Smooth muscle cell (in vitro differentiated cells): ENCODE measurements around the gene JPT2. TPM values are rescaled to one million over a fixed set of nuclear protein-coding genes. Genes with fewer than 3 reads are reported as not detected.

Experiments used
- DNase-seq: peaks from one replicate; lab custom pipeline; 2025; ENCODE audit not compliant: unreplicated experiment; lab: John Stamatoyannopoulos, UW
- H2AFZ ChIP-seq: fragments of 200-600 bp; sonication (generic); 2 replicates; pipeline ENCODE4 v1.6.0; 2016; ENCODE audit warnings: antibody characterized with exemption, low read depth, mild to moderate bottlenecking
- H3F3A ChIP-seq: fragments of 200-600 bp; sonication (generic); 2 replicates; pipeline ENCODE4 v1.6.0; 2017; ENCODE audit warnings: antibody characterized with exemption, low read depth
- H3K27ac ChIP-seq: fragments of 200-600 bp; sonication (generic); 2 replicates; pipeline ENCODE4 v1.5.1; 2016; ENCODE audit warnings: low read depth, mild to moderate bottlenecking
- H3K27me3 ChIP-seq: fragments of 200-600 bp; sonication (generic); 2 replicates; pipeline ENCODE4 v1.6.1; 2016; ENCODE audit warnings: low read depth, mild to moderate bottlenecking
- H3K36me3 ChIP-seq: fragments of 200-600 bp; sonication (generic); 2 replicates; pipeline ENCODE4 v1.5.1; 2016; ENCODE audit warnings: low read depth
- H3K4me1 ChIP-seq: fragments of 200-600 bp; sonication (generic); 2 replicates; pipeline ENCODE4 v1.5.1; 2016; ENCODE audit warnings: low read depth
- H3K4me2 ChIP-seq: fragments of 200-600 bp; sonication (generic); 2 replicates; pipeline ENCODE4 v1.6.0; 2016; ENCODE audit warnings: mild to moderate bottlenecking
- H3K4me3 ChIP-seq: fragments of 200-600 bp; sonication (generic); 2 replicates; pipeline ENCODE4 v1.5.1; 2016; ENCODE audit warnings: mild to moderate bottlenecking
- H3K79me2 ChIP-seq: fragments of 200-600 bp; sonication (generic); 2 replicates; pipeline ENCODE4 v1.6.0; 2016; ENCODE audit warnings: low read depth, mild to moderate bottlenecking
- H3K9ac ChIP-seq: fragments of 200-600 bp; sonication (generic); 2 replicates; pipeline ENCODE4 v1.6.0; 2016; ENCODE audit warnings: low read depth
- H3K9me3 ChIP-seq: fragments of 200-600 bp; sonication (generic); replicated peaks from 2 replicates; pipeline ENCODE4 v1.5.1; 2016; ENCODE audit warnings: low read depth
- H4K20me1 ChIP-seq: fragments of 200-600 bp; sonication (generic); 2 replicates; pipeline ENCODE4 v1.6.0; 2016; ENCODE audit warnings: low read depth
- WGBS: methylation state at CpG from one replicate; pipeline ENCODE4 v1.1.7; 2016; ENCODE audit warnings: low lambda C conversion rate; 5-methylcytosine and 5-hydroxymethylcytosine counted together
- polyA plus RNA-seq: library from polyadenylated mRNA; unstranded; fragments of >200 nt; fragmentation: Nextera tagmentation; extraction: Ambion mirVana; gene quantifications from 2 replicates; pipeline ENCODE4 v1.2.1, GENCODE V29; 2016
- total RNA-seq: library from RNA; depleted of rRNA; stranded (reverse); fragments of >200 nt; gene quantifications from 2 replicates; pipeline ENCODE4 v1.2.3, GENCODE V29; 2014
- TF ChIP-seq, protein P1 (sequence below): fragments of 200-600 bp; sonication (generic); IDR thresholded peaks from 2 replicates; pipeline ENCODE4 v1.5.1; 2017; ENCODE audit warnings: borderline replicate concordance, mild to moderate bottlenecking, antibody characterized with exemption; ENCODE audit not compliant: insufficient read depth, poor library complexity, severe bottlenecking

The JPT2 gene
- total and polyA plus RNA-seq, 2 experiments from 2014 or later: 7.2 to 28.6 TPM

DNA sequence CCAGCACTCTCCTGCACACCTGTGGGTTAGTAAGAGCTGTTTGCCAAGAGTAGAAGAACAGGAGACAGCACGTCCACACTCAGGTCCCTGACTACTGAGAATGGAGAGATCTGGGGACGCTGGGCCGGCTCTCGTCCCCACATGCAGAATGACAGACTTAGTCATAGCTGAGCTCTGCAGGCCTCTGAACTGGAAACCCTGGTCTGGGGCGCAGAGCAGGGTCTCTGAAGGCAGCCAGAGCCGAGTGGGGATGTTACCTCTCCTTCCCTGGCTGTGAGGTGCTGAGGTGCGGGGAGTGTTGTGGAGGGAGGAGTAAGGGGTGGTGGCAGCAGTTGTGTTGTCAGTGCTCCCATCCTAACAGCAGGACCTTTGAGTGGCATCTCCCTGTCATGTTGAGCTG is 7.2 kb upstream of the JPT2 start:
- Histone ChIP-seq H3K4me1 (no peaks in the 10 kb centered on the region), H3K4me2 (no peak overlapping the region), H4K20me1 (peaks cover 3% of the 10 kb centered on the region), H3K27ac (no peak overlapping the region), H3K36me3 (peaks cover 10% of the 10 kb centered on the region), H3K9ac (no peak overlapping the region), H2AFZ (no peak overlapping the region), H3K9me3 (no peaks in the 10 kb centered on the region), H3K79me2 (no peaks in the 10 kb centered on the region), H3K4me3 (no peak overlapping the region), H3F3A (no peaks in the 10 kb centered on the region), H3K27me3 (no peaks in the 10 kb centered on the region)
- TF ChIP-seq, protein P1, sequence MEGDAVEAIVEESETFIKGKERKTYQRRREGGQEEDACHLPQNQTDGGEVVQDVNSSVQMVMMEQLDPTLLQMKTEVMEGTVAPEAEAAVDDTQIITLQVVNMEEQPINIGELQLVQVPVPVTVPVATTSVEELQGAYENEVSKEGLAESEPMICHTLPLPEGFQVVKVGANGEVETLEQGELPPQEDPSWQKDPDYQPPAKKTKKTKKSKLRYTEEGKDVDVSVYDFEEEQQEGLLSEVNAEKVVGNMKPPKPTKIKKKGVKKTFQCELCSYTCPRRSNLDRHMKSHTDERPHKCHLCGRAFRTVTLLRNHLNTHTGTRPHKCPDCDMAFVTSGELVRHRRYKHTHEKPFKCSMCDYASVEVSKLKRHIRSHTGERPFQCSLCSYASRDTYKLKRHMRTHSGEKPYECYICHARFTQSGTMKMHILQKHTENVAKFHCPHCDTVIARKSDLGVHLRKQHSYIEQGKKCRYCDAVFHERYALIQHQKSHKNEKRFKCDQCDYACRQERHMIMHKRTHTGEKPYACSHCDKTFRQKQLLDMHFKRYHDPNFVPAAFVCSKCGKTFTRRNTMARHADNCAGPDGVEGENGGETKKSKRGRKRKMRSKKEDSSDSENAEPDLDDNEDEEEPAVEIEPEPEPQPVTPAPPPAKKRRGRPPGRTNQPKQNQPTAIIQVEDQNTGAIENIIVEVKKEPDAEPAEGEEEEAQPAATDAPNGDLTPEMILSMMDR: no peak
- WGBS: 95% methylated on average over 7 of the region's 7 CpGs
- no peak for DNase-seq

DNA sequence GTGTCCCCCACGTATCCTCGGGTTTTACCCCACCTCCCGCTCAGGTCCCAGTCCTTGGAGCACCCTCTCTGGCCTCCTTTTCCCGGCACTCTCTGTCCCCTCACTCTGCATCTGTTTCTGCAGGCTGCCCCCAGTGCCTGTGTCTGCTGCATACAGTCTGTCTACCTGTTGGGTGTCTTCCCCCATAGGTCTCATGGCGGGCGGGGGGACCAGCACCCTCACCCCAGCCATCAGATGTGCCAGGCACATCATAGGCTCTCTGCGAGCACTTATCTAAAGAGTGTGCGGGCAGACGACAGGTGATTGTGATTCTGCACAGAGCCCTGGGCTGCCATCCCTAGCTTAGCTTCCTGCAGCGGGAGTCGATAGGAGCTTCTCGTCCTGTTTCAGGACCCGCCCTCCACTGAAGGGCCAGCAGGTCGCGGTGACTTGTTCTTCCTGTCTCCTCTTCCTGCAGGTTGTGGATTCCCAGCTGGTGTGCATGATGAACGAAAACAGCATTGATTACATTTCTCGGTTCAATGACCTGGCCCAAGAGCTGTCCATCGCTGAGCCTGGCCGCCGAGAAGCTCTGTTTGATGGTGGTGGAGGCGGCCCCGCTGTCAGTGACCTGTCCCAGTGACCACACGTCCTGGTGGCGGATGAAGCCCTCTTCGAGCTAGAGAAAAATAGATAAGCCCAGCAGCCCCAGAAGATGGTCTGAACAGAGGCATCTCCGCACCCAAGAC is 4.5 kb upstream of the JPT2 start:
- Histone ChIP-seq H2AFZ (no peak overlapping the region), H3K79me2 (peaks cover 4% of the 10 kb centered on the region), H3K27me3 (no peaks in the 10 kb centered on the region), H3K36me3 (no peaks in the 10 kb centered on the region), H3K9ac (no peak overlapping the region), H3K4me1 (no peaks in the 10 kb centered on the region), H3F3A (no peaks in the 10 kb centered on the region), H3K27ac (no peak overlapping the region), H3K9me3 (no peaks in the 10 kb centered on the region), H3K4me2 (no peak overlapping the region), H4K20me1 (peaks cover 9% of the 10 kb centered on the region), H3K4me3 (no peak overlapping the region)
- TF ChIP-seq, protein P1: no peak
- no peak for DNase-seq
- 96% methylated on average over 26 of the region's 26 CpGs for WGBS

DNA sequence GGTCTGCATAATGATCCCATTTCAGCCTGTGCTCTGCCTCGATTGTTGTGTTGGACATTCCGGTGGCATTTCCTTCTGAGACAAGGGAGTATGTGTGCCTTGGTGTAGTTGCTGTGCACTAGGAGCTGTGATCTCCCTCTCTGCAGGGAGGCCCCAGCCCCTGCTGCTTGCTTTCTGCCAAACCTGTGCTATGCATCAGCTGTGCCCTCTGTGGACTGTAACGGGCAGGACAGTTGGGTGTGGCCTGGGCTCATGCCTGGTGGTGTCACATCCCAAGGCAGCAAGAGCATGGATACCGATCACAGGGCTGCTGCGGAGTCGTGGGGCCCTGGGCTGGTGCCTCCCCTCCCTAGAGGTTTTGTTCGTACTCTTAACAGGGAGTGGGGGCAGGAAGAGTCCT is 3.8 kb upstream of the JPT2 start:
- H3K36me3 ChIP-seq: no peaks in the 10 kb centered on the region
- H3K4me2 ChIP-seq: no peak overlapping the region
- H3K4me3 ChIP-seq: no peak overlapping the region
- no peaks in the 10 kb centered on the region for H3F3A ChIP-seq
- DNase-seq: no peak
- H3K27me3 ChIP-seq: no peaks in the 10 kb centered on the region
- peaks cover 4% of the 10 kb centered on the region for H3K4me1 ChIP-seq
- peaks cover 11% of the 10 kb centered on the region for H3K79me2 ChIP-seq
- H3K9ac ChIP-seq: no peak overlapping the region
- TF ChIP-seq, protein P1: no peak
- H2AFZ ChIP-seq: no peak overlapping the region
- peaks cover 13% of the 10 kb centered on the region for H4K20me1 ChIP-seq
- peak overlapping the region; percentile 61 for H3K27ac ChIP-seq
- 93% methylated on average over 7 of the region's 7 CpGs for WGBS
- no peaks in the 10 kb centered on the region for H3K9me3 ChIP-seq
